ENCODE data around the gene PRDM15. TPM values are rescaled to one million over a fixed set of nuclear protein-coding genes. Genes with fewer than 3 reads are reported as not detected.

Gene PRDM15
- polyA plus RNA-seq, 1 donor (not counting 4 experiments of a cell fraction or from before 2014, with no cell fraction given): 5.2 TPM

GRCh38 chr21:41899426-41900202, 20.5 kb upstream of the PRDM15 start:
- Histone ChIP-seq H3K27ac (ENCODE audit: control insufficient read depth, insufficient read depth, low read length) (no peak overlapping the region), H3K4me1 (ENCODE audit: control insufficient read depth, extremely low read depth, insufficient read depth, low read length) (no peaks in the 10 kb centered on the region), H2AFZ (ENCODE audit: control insufficient read depth, low read length) (no peak overlapping the region), H3K9me3 (ENCODE audit: control insufficient read depth, low read depth, low read length) (no peaks in the 10 kb centered on the region), H4K20me1 (ENCODE audit: control insufficient read depth, extremely low read depth, insufficient read depth, low read length) (no peaks in the 10 kb centered on the region), H3K27me3 (ENCODE audit: control insufficient read depth, extremely low read depth, insufficient read depth, low read length) (no peaks in the 10 kb centered on the region), H3K79me2 (ENCODE audit: control insufficient read depth, insufficient read depth, low read length) (no peaks in the 10 kb centered on the region), H3K4me3 (ENCODE audit: control insufficient read depth in 2 of 3, extremely low read depth in 1 of 3, insufficient read depth in 2 of 3, low read depth in 1 of 3, low read length in 3 of 3) (no peak overlapping the region), H3K9me1 (ENCODE audit: control insufficient read depth, extremely low read depth, insufficient read depth, low read length) (peaks cover 2% of the 10 kb centered on the region), H3K4me2 (ENCODE audit: control insufficient read depth, extremely low read depth, insufficient read depth, low read depth, low read length) (no peak overlapping the region), H3K9ac (ENCODE audit: control insufficient read depth, extremely low read depth, insufficient read depth, low read length) (no peak overlapping the region), H3K36me3 (ENCODE audit: control insufficient read depth in 2 of 2, extremely low read depth in 1 of 2, insufficient read depth in 2 of 2, low read length in 2 of 2) (peaks cover 19 to 30% of the 10 kb centered on the region in 2 experiments)
- no peak for TF ChIP-seq EZH2 (IDR thresholded peaks at IDR 0.05; ENCODE audit: low read length)
- TF ChIP-seq, protein P1, sequence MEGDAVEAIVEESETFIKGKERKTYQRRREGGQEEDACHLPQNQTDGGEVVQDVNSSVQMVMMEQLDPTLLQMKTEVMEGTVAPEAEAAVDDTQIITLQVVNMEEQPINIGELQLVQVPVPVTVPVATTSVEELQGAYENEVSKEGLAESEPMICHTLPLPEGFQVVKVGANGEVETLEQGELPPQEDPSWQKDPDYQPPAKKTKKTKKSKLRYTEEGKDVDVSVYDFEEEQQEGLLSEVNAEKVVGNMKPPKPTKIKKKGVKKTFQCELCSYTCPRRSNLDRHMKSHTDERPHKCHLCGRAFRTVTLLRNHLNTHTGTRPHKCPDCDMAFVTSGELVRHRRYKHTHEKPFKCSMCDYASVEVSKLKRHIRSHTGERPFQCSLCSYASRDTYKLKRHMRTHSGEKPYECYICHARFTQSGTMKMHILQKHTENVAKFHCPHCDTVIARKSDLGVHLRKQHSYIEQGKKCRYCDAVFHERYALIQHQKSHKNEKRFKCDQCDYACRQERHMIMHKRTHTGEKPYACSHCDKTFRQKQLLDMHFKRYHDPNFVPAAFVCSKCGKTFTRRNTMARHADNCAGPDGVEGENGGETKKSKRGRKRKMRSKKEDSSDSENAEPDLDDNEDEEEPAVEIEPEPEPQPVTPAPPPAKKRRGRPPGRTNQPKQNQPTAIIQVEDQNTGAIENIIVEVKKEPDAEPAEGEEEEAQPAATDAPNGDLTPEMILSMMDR (optimal IDR thresholded peaks at IDR 0.05 in 1 of 3, IDR thresholded peaks at IDR 0.05 in 1 of 3, conservative IDR thresholded peaks at IDR 0.05 in 1 of 3; ENCODE audit: extremely low read depth in 1 of 3, insufficient read depth in 2 of 3, low read length in 3 of 3): no peak
- FAIRE-seq (no peak), DNase-seq (ENCODE audit: low read depth, low spot score) (no peak)
- dilution Hi-C loops (cut with MboI; ENCODE audit: extremely low pct_ligation_motif_present, low sequenced_read_pairs): no loop called here

DNA sequence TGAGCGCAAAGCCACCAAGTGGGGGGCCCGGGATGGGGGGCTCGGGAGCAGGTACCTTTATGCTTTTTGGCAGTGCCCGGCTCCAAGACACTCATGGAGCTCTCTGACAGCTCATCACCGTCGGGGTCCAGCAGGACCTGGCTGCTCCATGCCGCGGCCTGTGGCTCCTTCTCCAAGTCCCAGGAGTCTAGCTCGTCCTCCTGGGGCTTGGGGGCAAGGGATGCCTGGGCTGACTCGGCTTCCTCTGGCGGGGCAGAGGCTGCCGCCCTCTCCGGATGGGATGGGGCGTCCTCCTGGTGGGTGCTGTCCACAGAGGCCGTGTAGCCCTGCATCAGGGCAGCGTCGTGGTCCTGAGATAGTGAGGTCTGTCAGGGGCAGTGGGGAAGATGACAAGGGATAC, 19.9 kb upstream of the PRDM15 start:
- Histone ChIP-seq H3K36me3 (ENCODE audit: control insufficient read depth in 2 of 2, extremely low read depth in 1 of 2, insufficient read depth in 2 of 2, low read length in 2 of 2) (peaks cover 19 to 27% of the 10 kb centered on the region in 2 experiments), H3K4me1 (ENCODE audit: control insufficient read depth, extremely low read depth, insufficient read depth, low read length) (no peaks in the 10 kb centered on the region), H2AFZ (ENCODE audit: control insufficient read depth, low read length) (no peak overlapping the region), H3K4me3 (ENCODE audit: control insufficient read depth in 2 of 3, extremely low read depth in 1 of 3, insufficient read depth in 2 of 3, low read depth in 1 of 3, low read length in 3 of 3) (no peak overlapping the region), H3K27me3 (ENCODE audit: control insufficient read depth, extremely low read depth, insufficient read depth, low read length) (no peaks in the 10 kb centered on the region), H3K9ac (ENCODE audit: control insufficient read depth, extremely low read depth, insufficient read depth, low read length) (no peak overlapping the region), H3K9me3 (ENCODE audit: control insufficient read depth, low read depth, low read length) (no peaks in the 10 kb centered on the region), H3K79me2 (ENCODE audit: control insufficient read depth, insufficient read depth, low read length) (no peaks in the 10 kb centered on the region), H3K27ac (ENCODE audit: control insufficient read depth, insufficient read depth, low read length) (no peak overlapping the region), H3K9me1 (ENCODE audit: control insufficient read depth, extremely low read depth, insufficient read depth, low read length) (peaks cover 3% of the 10 kb centered on the region), H3K4me2 (ENCODE audit: control insufficient read depth, extremely low read depth, insufficient read depth, low read depth, low read length) (no peak overlapping the region), H4K20me1 (ENCODE audit: control insufficient read depth, extremely low read depth, insufficient read depth, low read length) (no peaks in the 10 kb centered on the region)
- TF ChIP-seq, protein P1 (optimal IDR thresholded peaks at IDR 0.05 in 1 of 3, IDR thresholded peaks at IDR 0.05 in 1 of 3, conservative IDR thresholded peaks at IDR 0.05 in 1 of 3; ENCODE audit: extremely low read depth in 1 of 3, insufficient read depth in 2 of 3, low read length in 3 of 3): no peak
- TF ChIP-seq EZH2 (IDR thresholded peaks at IDR 0.05; ENCODE audit: low read length): no peak
- DNase-seq (ENCODE audit: low read depth, low spot score) (no peak), FAIRE-seq (no peak)
- dilution Hi-C loops (cut with MboI; ENCODE audit: extremely low pct_ligation_motif_present, low sequenced_read_pairs): no loop called here
